Mucosa of rectum (tissue), 2 donors: ENCODE data around the gene STMN1.

Experiments
- H3K27ac ChIP-seq, 2 donors: one replicate each; pipeline ENCODE4 v1.7.0; 2013; ENCODE audit warnings: inconsistent platforms in 2 of 2, low read depth in 2 of 2, low read length in 2 of 2
- H3K27me3 ChIP-seq, 2 donors: one replicate each; pipeline ENCODE4 v1.7.0; 2013; ENCODE audit warnings: low read length in 2 of 2; ENCODE audit not compliant: control insufficient read depth in 2 of 2, insufficient read depth in 2 of 2
- H3K36me3 ChIP-seq, 2 donors: one replicate each; pipeline ENCODE4 v1.7.0; 2013; ENCODE audit warnings: low read length in 2 of 2; ENCODE audit not compliant: control insufficient read depth in 2 of 2, insufficient read depth in 2 of 2
- H3K4me1 ChIP-seq, 2 donors: one replicate each; pipeline ENCODE4 v1.7.0; 2013; ENCODE audit warnings: low read length in 2 of 2, mild to moderate bottlenecking in 1 of 2; ENCODE audit not compliant: control insufficient read depth in 2 of 2, insufficient read depth in 2 of 2
- H3K4me3 ChIP-seq, 2 donors: one replicate each; pipeline ENCODE4 v1.7.0; 2013; ENCODE audit warnings: low read length in 2 of 2
- H3K9ac ChIP-seq, 2 donors: one replicate each; pipeline ENCODE4 v1.7.0; 2013; ENCODE audit warnings: low read length in 2 of 2, low read depth in 1 of 2, mild to moderate bottlenecking in 1 of 2
- H3K9me3 ChIP-seq, 2 donors: one replicate each; pipeline ENCODE4 v1.7.0; 2013; ENCODE audit warnings: low read length in 2 of 2; ENCODE audit not compliant: control insufficient read depth in 2 of 2
- donor health status: healthy.
- donor health status: Normal muscosa, but diverticular disease.

Gene STMN1

GRCh38 chr1:25895365-25895990 lies 10.7 kb downstream of the STMN1 start:
- Histone ChIP-seq H3K36me3 (peaks cover 0 to 14% of the 10 kb centered on the region in 2 donors), H3K27me3 (no peaks in the 10 kb centered on the region), H3K4me1 (peaks cover 4 to 19% of the 10 kb centered on the region in 2 donors), H3K4me3 (no peak overlapping the region), H3K9ac (peak overlapping the region in 1 of 2 donors; percentile 13), H3K9me3 (no peaks in the 10 kb centered on the region), H3K27ac (no peak overlapping the region)

GRCh38 chr1:25893116-25893515 lies 13.1 kb downstream of the STMN1 start:
- Histone ChIP-seq H3K27me3 (no peaks in the 10 kb centered on the region), H3K4me3 (no peak overlapping the region), H3K9me3 (no peaks in the 10 kb centered on the region), H3K36me3 (peaks cover 0 to under 1% of the 10 kb centered on the region in 2 donors), H3K9ac (no peak overlapping the region), H3K27ac (no peak overlapping the region), H3K4me1 (peaks cover 10 to 29% of the 10 kb centered on the region in 2 donors)

GRCh38 chr1:25891606-25892005 lies 14.6 kb downstream of the STMN1 start:
- Histone ChIP-seq H3K27ac (no peak overlapping the region), H3K9ac (no peak overlapping the region), H3K4me3 (no peak overlapping the region), H3K9me3 (no peaks in the 10 kb centered on the region), H3K4me1 (peaks cover 10 to 29% of the 10 kb centered on the region in 2 donors), H3K36me3 (no peaks in the 10 kb centered on the region), H3K27me3 (no peaks in the 10 kb centered on the region)

- Histone ChIP-seq H3K36me3 (no peaks in the 10 kb centered on the region), H3K4me1 (peaks cover 10 to 25% of the 10 kb centered on the region in 2 donors), H3K27me3 (no peaks in the 10 kb centered on the region), H3K9me3 (no peaks in the 10 kb centered on the region), H3K4me3 (no peak overlapping the region), H3K9ac (no peak overlapping the region), H3K27ac (peak overlapping the region; percentile 29 to 52)
Measured at GRCh38 chr1:25890239-25891034, 15.8 kb downstream of the STMN1 start.

- H3K9me3 ChIP-seq, result no peaks in the 10 kb centered on the region
- H3K36me3 ChIP-seq, result no peaks in the 10 kb centered on the region
- H3K27me3 ChIP-seq, result no peaks in the 10 kb centered on the region
- no peak overlapping the region for H3K4me3 ChIP-seq
- peak overlapping the region in 1 of 2 donors; percentile 52 for H3K27ac ChIP-seq
- H3K9ac ChIP-seq, result no peak overlapping the region
- peaks cover 10 to 22% of the 10 kb centered on the region in 2 donors for H3K4me1 ChIP-seq
Measured at GRCh38 chr1:25889470-25889869, 16.7 kb downstream of the STMN1 start.

GRCh38 chr1:25888426-25888987 lies 17.7 kb downstream of the STMN1 start:
- Histone ChIP-seq H3K27ac (no peak overlapping the region), H3K4me1 (peaks cover 10 to 22% of the 10 kb centered on the region in 2 donors), H3K36me3 (no peaks in the 10 kb centered on the region)

GRCh38 chr1:25885602-25886001 lies 20.6 kb downstream of the STMN1 start:
- H3K36me3 ChIP-seq, result no peaks in the 10 kb centered on the region
- no peak overlapping the region for H3K9ac ChIP-seq
- no peak overlapping the region for H3K4me3 ChIP-seq
- H3K27ac ChIP-seq, result no peak overlapping the region
- H3K9me3 ChIP-seq, result no peaks in the 10 kb centered on the region
- peaks cover 6 to 11% of the 10 kb centered on the region in 2 donors for H3K4me1 ChIP-seq
- H3K27me3 ChIP-seq, result no peaks in the 10 kb centered on the region

More at GRCh38 chr1:25888426-25888987, 17.7 kb downstream of the STMN1 start:
- H3K9ac ChIP-seq, result no peak overlapping the region
- H3K9me3 ChIP-seq, result no peaks in the 10 kb centered on the region
- H3K4me3 ChIP-seq, result no peak overlapping the region
- no peaks in the 10 kb centered on the region for H3K27me3 ChIP-seq

- H3K4me3 ChIP-seq, result no peak overlapping the region
Measured at GRCh38 chr1:25881266-25881665, 25.0 kb downstream of the STMN1 start.

GRCh38 chr1:25880518-25880917 lies 25.7 kb downstream of the STMN1 start:
- Histone ChIP-seq H3K27me3 (no peaks in the 10 kb centered on the region), H3K9me3 (no peaks in the 10 kb centered on the region), H3K27ac (no peak overlapping the region), H3K4me3 (no peak overlapping the region), H3K4me1 (peaks cover 0 to 7% of the 10 kb centered on the region in 2 donors), H3K36me3 (no peaks in the 10 kb centered on the region), H3K9ac (no peak overlapping the region)

More at GRCh38 chr1:25881266-25881665, 25.0 kb downstream of the STMN1 start:
- no peaks in the 10 kb centered on the region for H3K9me3 ChIP-seq
- H3K9ac ChIP-seq, result no peak overlapping the region
- H3K27ac ChIP-seq, result no peak overlapping the region
- H3K4me1 ChIP-seq, result peaks cover 0 to under 1% of the 10 kb centered on the region in 2 donors
- no peaks in the 10 kb centered on the region for H3K27me3 ChIP-seq
- no peaks in the 10 kb centered on the region for H3K36me3 ChIP-seq

- Histone ChIP-seq H3K36me3 (no peaks in the 10 kb centered on the region), H3K4me3 (no peak overlapping the region), H3K27me3 (no peaks in the 10 kb centered on the region), H3K9me3 (no peaks in the 10 kb centered on the region), H3K27ac (no peak overlapping the region), H3K9ac (no peak overlapping the region), H3K4me1 (peaks cover 3 to 11% of the 10 kb centered on the region in 2 donors)
Measured at GRCh38 chr1:25879675-25880074, 26.5 kb downstream of the STMN1 start.
